Thyroid gland (tissue), 4 donors: ENCODE data around the gene PTCSC3.

Experiments
- CTCF ChIP-seq, 6 experiments: fragments of 200-600 bp in 3 of 6; fragments of 450-650 bp in 3 of 6; sonication (generic) in 3 of 6; IDR thresholded peaks; one replicate each; pipeline ENCODE4 v1.5.1; 2016 to 2019; ENCODE audit warnings: antibody characterized with exemption in 6 of 6, mild to moderate bottlenecking in 2 of 6, inconsistent platforms in 1 of 6, moderate library complexity in 1 of 6
- POLR2A ChIP-seq, 2 donors: fragments of 450-650 bp; IDR thresholded peaks; one replicate each; pipeline ENCODE4 v1.6.1; 2017; ENCODE audit warnings: antibody characterized with exemption in 2 of 2, mild to moderate bottlenecking in 2 of 2, moderate library complexity in 1 of 2

- TF ChIP-seq CTCF (IDR thresholded peaks at IDR 0.05) (no peak), POLR2A (IDR thresholded peaks at IDR 0.05) (no peak)
Measured at GRCh38 chr14:36161776-36162175, 14.7 kb downstream of the PTCSC3 start.
